HepG2 (cell line): ENCODE results near the gene RASSF7. TPM values are rescaled to one million over a fixed set of nuclear protein-coding genes. Genes with fewer than 3 reads are reported as not detected.
A peak's percentile ranks its signal among the peaks of the same experiment; 100 is the strongest.

Experiments
- JUN ChIP-seq: sonication (generic); formaldehyde crosslinking; IDR thresholded peaks from 2 replicates; pipeline ENCODE4 v1.4.0; 2020; ENCODE audit warnings: mild to moderate bottlenecking, missing genetic modification reagents
- TBL1XR1 ChIP-seq: fragments of 150-350 bp; IDR thresholded peaks from 2 replicates; pipeline ENCODE4 v1.6.1; 2014; ENCODE audit warnings: borderline replicate concordance, low read length; ENCODE audit not compliant: partially characterized antibody
- ZBTB21 ChIP-seq: sonication (generic); formaldehyde crosslinking; IDR thresholded peaks from 2 replicates; pipeline ENCODE4 v1.4.0; 2020; ENCODE audit warnings: missing genetic modification reagents
- ZNF256 ChIP-seq: sonication (generic); formaldehyde crosslinking; conservative IDR thresholded peaks from 2 replicates; pipeline ENCODE4 v1.4.0; 2020; ENCODE audit warnings: missing genetic modification reagents
- ZNF274 ChIP-seq: sonication (generic); formaldehyde crosslinking; IDR thresholded peaks from 2 replicates; pipeline ENCODE4 v1.5.1; 2020; ENCODE audit warnings: mild to moderate bottlenecking, missing genetic modification reagents
- ZNF451 ChIP-seq: sonication (generic); formaldehyde crosslinking; IDR thresholded peaks from 2 replicates; pipeline ENCODE4 v1.5.0; 2020; ENCODE audit warnings: mild to moderate bottlenecking, missing genetic modification reagents
- polyA plus RNA-seq, 8 experiments: library from polyadenylated mRNA; depleted of rRNA in 3 of 8; stranded (reverse) in 7 of 8; unstranded in 1 of 8; fragments of >200 nt; fragmentation: Illumina TruSeq in 4 of 8; extraction: Trizol in 4 of 8; gene quantifications; 2 replicates each; pipeline versions ENCODE4 v1.2.1 to v1.2.3, GENCODE V29; 2011 to 2016; ENCODE audit warnings: low read depth in 4 of 8, missing spikeins in 1 of 8, mixed read lengths in 1 of 8; ENCODE audit not compliant: insufficient read depth in 1 of 8
- total RNA-seq, 5 experiments: library from RNA; depleted of rRNA; stranded (reverse); fragments of >200 nt; fragmentation: Illumina TruSeq; extraction: Trizol; gene quantifications; 2 replicates each; pipeline ENCODE4 v1.2.3, GENCODE V29; 2016; ENCODE audit warnings: low read depth in 1 of 5
- TF ChIP-seq, protein P1 (sequence below): sonication (generic); formaldehyde crosslinking; IDR thresholded peaks from 2 replicates; pipeline ENCODE4 v1.5.1; 2020; ENCODE audit warnings: mild to moderate bottlenecking, missing genetic modification reagents, moderate library complexity
- TF ChIP-seq, protein P2 (sequence below): sonication (generic); formaldehyde crosslinking; IDR thresholded peaks from 2 replicates; pipeline ENCODE4 v1.4.0; 2020; ENCODE audit warnings: mild to moderate bottlenecking, missing genetic modification reagents
- TF ChIP-seq, protein P3 (sequence below): sonication (generic); formaldehyde crosslinking; IDR thresholded peaks from 2 replicates; pipeline ENCODE4 v1.5.0; 2020; ENCODE audit warnings: missing genetic modification reagents

RASSF7 gene
- total and polyA plus RNA-seq, 2 of the 13 experiments (the other 11 are each of a cell fraction or from before 2014, with no cell fraction given) = 20.2 to 28.6 TPM

DNA sequence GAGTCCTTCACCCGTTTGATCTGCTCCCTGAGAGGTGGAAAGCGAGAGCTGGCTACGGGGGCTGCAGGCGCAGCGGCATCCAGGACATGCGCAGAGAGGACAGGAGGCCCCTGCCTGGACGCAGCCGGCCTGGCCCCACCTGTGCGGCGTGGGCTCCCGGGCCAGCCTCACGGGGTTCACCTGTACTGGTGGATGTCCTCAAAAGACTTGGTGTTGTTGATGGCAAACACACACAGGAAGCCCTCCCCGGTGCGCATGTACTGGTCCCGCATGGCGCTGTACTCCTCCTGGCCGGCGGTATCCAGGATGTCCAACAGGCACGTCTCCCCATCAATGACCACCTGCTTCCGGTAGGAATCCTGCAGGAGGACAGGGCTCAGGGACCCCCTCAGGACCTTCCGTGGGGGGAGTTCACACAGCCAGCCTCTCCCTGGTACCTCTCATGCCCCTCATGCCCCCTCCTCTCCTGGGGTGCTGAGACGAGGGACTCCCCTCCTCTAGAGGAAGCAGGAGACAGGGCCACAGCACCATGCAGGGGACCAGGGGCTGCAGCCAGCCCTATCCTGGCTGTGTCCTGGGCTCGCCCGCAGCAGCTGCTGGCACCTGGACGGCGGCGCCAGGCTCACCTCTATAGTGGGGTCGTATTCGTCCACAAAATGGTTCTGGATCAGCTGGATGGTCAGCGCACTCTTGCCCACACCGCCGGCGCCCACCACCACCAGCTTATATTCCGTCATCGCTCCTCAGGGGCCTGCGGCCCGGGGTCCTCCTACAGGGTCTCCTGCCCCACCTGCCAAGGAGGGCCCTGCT is 27.0 kb upstream of the RASSF7 start (continued):
- TF ChIP-seq, protein P1, sequence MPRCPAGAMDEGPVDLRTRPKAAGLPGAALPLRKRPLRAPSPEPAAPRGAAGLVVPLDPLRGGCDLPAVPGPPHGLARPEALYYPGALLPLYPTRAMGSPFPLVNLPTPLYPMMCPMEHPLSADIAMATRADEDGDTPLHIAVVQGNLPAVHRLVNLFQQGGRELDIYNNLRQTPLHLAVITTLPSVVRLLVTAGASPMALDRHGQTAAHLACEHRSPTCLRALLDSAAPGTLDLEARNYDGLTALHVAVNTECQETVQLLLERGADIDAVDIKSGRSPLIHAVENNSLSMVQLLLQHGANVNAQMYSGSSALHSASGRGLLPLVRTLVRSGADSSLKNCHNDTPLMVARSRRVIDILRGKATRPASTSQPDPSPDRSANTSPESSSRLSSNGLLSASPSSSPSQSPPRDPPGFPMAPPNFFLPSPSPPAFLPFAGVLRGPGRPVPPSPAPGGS = peak; percentile 41; the same call in 1 of the 2 replicates
- TF ChIP-seq ZNF274 (0 out of 2 replicates have a peak, but pooled peaks have one; percentile 9), ZBTB21 (CRISPR knock-in tag) (no peak), ZNF256 (no peak), TBL1XR1 (no peak), JUN (CRISPR knock-in tag) (no peak), ZNF451 (no peak)
- TF ChIP-seq, protein P2, sequence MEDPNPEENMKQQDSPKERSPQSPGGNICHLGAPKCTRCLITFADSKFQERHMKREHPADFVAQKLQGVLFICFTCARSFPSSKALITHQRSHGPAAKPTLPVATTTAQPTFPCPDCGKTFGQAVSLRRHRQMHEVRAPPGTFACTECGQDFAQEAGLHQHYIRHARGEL (CRISPR knock-in tag) = no peak
- TF ChIP-seq, protein P3, sequence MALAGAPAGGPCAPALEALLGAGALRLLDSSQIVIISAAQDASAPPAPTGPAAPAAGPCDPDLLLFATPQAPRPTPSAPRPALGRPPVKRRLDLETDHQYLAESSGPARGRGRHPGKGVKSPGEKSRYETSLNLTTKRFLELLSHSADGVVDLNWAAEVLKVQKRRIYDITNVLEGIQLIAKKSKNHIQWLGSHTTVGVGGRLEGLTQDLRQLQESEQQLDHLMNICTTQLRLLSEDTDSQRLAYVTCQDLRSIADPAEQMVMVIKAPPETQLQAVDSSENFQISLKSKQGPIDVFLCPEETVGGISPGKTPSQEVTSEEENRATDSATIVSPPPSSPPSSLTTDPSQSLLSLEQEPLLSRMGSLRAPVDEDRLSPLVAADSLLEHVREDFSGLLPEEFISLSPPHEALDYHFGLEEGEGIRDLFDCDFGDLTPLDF (CRISPR knock-in tag) = no peak
